GM21367 (cell line): ENCODE results near the gene GATA5.

ENCODE experiments used
- ATAC-seq: cut with Tn5 transposase; IDR thresholded peaks from one replicate; pipeline ENCODE4 v1.9.1; 2021; ENCODE audit not compliant: unreplicated experiment

Gene GATA5

DNA sequence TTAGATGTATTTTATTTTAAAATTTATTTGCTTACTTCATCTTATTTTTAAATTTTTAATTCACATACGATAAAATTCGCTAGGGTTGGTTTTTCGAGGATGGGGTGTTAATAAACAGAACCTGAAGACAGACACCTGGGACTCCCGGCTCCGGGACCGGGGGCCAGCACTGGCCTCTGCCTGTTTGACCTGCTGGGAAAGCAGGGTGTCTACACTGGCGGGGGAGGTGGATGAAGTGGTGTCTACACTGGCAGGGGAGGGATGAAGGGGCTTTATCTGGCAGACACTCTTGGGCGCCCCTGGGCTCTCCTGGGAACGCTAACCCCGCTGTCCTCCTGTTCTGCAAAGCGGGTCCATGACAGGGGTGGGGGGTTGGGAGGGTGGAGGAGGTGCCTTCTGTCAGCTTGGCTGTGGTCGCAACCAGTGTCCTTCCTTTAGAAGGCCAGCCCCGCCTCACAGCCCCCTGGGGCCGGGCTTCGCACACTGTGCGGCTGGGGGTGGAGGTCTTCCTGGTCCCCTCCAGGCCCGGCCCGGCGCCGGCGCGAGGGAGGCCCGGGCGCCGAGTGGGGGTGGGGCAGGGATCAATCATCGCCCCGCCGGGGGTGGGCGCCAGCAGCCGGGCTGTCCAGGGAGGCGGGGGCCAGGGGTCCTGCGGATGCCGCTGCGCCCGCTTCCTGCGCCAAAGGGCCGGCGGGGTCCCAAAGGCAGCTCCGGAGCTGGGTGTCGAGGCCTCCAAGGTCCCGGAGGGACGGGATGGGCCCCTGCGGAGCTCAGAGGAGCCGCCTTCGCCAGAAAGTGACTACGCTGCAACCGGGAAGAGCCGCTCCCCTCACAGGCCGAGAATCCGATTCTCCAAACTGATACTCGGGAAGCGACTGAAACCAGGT is 1.8 kb downstream of the GATA5 start:
- no peak for ATAC-seq

DNA sequence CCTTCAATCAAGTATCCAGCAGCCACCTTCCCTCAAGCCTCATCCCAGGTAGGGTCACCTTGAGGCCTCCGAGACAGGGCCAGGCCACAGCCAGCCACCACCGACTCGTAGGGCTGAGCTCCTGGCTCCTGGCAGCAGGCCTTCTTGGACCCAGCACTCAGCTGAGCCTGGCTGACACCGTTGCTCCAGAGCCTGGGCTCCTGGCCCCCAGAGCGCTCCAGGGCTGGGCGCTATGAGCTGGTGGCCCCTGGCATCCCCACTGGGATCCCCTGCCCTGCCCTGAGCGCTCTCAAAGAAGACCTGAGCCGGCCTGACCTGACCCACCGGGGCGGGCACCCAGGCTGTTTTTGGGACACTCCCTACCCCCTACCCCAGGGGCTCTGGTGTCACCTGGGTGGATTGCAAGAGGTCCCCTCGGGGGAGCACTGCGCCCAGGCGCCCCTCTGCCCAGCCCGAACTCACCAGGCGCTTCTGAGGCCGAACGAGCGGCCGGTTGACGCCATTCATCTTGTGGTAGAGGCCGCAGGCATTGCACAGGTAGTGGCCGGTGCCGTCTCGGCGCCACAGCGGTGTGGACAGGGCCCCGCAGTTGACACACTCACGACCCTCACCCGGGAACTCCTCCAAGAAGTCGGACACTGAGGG is 2.7 kb downstream of the GATA5 start:
- ATAC-seq = no peak

DNA sequence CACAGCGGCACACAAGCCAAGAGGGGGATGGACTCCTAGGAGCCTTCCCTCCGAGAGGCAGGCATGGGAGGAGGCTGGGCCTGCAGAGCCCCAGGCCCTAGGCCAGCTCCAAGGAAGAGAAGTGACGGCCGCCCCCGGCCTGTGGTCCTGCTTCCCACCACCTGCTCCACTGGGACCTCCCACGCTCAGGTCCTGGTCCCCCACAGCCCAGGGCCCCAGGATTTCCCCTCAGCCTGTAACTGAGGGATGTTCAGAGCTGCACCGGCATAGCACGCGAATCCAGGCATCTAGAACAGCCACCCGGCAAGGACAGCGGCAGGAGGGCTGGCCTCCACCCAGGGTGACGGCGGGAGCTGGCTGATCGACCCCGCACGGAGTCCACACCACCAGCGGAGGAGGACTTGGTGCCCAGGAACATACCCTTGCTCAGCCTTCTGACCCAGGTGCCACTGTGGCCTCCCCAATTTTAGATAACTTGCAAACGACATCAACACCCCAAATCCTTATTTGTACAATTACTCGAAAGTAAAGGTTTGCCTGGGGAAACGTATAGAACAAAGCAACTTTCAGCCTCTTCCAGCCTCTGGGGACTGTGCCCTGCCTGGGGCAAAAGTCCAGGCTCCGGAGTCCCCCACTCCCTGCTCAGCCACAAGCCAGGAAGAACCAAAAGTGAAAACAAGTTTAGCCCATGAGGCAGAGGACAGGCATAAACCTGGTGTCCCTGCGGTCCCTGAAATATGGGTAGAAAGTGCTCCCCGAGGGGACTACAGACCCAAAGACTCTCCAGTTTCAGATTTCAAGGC is 3.5 kb downstream of the GATA5 start:
- no peak for ATAC-seq

DNA sequence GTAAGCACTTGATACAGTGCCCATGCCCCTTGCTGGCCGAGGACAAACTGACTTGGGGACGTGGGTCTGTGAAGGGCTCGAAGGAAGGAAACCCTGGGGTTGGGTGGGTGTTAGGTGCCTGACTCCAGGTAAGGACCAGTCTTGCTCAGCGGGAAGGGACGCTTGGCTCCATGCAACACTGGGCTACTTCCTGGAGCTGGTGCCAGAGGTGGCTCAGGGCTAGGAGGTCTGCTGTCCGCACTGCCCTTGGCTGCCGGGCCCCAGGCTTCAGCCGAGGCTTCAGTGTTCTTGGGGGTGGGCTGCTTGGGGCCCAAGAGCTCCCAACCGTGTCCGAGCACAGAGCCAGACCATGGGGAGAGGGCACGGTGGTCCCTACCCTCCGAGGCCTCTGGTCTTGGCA is 5.3 kb downstream of the GATA5 start:
- no peak for ATAC-seq

DNA sequence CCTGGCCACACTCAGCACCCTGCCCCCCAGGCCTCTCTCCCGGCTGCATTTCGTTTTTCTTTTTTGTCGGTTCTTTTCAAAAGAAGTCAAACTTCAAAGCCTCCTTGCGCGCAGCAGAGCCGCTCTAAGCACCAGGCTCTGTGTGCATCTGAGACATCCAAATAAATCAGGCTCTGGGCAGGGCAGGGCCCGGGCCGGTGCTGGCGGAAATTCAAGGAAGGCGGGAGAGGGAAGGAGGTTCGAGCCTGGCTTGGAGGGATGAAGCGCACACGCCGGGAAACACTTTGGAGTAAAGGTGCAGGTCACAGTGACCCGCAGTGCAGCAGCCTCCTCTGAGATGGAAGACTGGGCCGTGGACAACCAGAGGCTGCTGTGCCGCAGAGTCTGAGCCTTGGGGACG is 5.8 kb downstream of the GATA5 start:
- no peak for ATAC-seq

DNA sequence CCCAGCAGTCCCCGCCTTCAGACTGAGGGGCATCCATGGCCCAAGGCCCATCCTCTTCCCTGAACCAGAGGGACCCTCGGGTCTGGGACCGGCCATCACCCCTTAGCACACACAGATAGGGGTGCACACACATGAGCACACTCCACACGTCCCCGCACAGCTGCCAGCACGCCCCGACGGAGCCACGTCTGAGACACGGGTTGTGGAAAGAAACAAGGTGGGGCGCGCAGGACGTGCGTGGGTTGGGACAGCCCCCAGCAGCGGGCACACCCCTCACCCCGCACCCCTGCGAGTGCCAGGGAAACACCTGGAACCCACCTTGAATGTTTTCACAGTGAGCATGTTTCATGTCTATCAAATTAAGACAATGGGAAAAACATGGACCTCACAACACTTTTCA is 6.4 kb downstream of the GATA5 start:
- no peak for ATAC-seq

DNA sequence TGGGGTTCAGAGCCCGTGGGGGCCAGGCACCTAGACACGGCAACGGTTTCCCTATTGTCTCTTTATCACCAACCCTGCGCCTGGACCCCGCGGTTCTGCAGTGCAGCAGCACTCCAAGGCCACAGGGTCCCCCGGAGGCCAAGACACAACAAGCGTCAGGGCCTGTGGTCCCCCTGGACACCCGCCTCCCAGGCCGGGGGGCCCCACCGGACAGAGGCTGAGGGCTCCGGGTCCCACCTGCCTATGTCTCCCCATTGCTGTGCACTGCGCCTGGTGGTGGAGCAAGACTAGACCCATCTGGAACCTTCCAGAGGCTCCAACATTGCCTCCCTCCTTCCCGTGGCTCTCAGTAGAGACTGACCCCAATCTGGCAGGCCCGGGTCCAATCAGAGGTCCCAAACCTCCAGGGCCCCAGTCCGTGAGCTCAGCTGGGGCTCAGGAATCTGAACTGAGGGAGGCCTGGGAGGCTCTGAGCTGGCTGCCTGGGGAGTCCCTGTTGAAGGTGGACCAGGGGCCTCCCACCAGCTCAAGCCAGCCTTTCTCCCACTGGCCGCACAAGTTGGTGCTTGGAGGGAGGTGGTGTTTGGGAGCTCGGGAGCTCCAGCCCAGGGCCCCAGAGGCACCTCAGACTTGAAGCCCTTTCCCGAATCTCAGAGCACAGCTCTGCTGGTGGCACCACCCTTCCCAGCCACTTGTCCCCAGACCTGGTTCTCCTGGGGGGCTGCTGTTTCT is 8.8 kb downstream of the GATA5 start:
- ATAC-seq = no peak

DNA sequence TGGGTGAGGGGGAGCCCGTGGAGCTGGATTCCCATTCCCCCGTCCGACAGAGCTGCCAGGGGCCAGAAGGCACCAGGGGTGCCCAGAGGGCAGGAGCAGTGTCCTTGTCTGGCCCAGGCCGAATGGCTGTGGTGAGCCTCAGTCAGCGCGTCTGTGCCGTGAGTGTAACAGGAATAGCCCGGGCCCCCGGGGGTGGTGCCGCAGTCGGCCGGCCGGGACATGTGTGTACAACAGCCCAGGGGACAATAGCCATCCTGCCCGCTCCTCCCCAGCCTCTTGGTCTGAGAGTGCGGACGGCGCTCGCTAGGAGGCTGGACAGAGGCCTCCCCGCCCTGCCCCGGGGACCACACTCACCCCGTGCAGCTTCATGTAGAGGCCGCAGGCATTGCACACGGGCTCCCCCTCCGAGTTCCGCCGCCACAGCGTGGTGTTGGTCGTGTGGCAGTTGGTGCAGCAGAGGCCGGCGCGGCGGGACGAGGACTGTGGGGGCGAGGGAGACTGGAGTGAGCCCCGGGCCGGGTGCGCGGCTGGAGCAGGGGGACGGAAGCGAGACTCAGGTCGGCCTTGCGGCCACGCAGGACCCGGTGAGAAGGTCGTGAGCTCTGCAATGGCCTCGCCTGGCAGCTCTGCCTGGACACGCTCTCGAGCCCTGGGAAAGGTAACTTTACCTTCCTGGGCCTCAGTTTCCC is 9.6 kb downstream of the GATA5 start:
- ATAC-seq = no peak

DNA sequence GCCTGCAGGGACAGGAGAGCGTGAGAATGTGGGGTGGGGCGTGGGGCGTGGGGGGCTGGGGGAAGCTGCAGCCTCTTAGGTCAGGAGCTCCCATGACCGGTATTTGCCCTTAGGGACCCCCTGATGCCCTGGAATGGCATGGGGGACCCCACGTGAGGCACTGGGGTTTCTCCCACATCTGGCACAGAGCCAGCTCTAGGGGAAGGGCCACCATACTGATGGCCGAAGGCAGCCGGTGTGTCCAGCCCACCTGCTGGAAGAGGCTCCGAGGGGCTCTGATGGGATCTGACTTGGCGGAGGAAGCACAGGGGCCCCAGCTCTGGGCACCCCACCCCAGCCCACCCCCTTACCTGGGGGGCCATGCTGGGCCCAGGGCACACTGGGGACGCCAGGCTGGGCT is 10.8 kb downstream of the GATA5 start:
- ATAC-seq = no peak

DNA sequence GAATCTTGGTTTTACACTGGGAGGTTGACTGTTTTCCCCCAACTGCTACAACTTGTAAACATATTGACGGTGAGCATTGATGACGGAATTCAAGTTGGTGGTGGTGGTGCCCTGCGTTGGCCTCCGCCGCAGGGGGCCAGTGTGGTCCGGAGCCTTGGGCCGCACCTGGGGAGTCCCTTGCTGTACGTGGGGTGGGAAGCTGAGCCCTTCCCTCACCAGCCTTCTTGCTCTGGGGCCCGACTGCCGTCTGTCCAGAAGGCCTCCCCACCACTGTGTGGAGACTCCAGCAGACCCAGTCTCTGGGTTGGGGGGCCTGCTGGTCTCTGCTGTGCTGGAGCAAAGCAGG is 11.4 kb downstream of the GATA5 start:
- no peak for ATAC-seq

DNA sequence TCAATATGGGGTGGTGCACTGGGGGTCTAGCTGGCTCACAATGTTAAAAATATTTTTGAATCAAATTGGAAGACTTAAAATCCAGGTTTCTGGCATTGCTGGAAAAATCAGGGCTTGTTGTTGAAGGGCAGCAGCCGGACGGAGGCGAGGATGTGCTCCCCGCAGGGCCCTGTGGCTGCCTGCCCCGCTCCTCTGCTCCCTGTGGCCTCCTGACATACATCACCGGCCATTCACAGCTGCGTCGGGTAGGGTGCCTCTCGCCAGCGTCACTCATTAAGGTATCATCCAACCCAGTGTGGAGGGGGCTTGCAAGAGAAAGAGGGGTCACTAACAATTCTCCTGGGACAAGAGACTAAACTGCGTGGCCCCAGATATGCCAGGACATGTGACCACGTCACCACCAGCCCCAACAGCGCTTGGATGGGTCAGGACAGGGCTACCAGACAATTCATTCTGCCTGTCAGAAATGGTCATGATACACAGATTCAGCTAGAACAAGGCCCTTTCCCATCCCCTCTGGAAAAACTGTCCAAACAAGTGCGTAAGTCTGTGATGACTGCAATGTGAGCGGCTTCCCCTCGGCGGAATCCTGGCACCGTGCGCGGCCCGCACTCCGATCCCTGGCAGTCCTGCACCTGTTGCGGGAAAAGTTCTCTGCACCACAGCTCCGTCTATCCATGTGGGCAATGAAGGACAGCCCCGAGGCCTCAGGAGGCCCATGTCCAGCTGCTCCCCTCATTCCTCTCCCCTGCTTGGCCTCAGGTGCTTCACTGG is 12.0 kb downstream of the GATA5 start:
- ATAC-seq = no peak

DNA sequence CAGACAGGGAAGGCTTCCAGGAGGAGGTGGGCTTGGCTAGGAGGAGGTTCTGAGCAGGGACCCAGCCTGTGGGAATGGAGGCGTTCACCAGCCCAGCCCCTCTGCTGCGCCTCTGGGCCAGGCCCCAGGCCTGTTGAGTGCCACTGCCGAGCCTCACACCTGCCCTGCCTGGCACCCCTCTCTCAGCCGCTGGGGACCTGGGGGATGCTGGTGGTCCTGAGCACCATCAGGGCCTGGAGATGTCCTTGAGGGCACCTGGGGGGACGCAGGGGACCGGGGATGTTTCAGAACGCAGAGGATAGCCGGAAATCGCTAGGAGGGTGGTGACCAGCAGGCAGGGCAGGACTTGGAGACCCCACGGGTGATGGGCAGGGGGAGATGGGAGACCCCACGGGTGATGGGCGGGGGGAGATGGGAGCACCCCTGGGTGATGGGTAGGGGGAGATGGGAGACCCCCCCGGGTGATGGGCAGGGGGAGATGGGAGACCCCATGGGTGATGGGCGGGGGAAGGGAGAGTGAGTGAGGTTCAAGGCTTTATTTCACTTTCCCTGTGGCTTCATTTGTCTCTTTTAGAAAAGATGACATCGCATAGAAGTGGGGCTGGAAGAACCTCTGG is 12.7 kb downstream of the GATA5 start:
- no peak for ATAC-seq

DNA sequence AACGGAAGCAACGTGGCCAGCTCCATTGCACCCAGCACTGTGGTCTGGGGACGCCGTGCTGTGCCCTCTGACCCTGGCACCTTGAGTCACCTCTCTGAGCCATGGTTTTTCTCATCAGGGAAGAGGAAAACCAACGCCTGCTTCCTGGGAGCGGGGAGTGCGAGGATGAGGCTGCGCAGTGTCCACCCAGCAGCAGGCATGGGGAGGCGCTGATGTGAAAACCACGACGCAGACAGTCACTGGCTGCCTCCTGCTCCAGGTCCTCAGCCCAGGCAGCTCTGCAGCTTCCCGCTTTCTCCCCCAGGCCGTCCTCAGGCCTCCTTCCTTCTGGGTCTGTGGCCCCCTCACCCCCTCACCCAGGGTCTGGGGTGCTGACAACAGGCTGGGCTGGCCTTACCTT is 14.0 kb downstream of the GATA5 start:
- no peak for ATAC-seq

DNA sequence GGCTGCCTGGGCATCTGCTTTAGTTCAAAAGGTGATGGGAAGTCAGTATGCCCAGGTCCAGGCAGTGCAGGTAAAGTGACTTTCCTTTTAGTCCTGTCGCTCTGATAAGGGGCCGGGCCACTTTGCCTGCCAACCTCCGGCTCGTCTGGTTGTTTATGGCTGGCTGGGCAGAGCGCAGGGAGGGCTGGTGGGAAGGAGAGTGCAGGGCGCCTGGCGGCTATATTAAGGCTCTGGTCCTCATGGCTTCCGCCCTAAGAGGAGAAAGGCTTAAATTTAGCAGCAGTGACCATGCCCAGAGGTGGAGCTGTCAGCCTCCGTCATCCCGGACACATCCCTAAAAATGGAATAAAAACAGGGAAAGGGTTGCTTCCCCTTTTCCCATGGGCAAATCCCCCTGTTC is 14.6 kb downstream of the GATA5 start:
- no peak for ATAC-seq

DNA sequence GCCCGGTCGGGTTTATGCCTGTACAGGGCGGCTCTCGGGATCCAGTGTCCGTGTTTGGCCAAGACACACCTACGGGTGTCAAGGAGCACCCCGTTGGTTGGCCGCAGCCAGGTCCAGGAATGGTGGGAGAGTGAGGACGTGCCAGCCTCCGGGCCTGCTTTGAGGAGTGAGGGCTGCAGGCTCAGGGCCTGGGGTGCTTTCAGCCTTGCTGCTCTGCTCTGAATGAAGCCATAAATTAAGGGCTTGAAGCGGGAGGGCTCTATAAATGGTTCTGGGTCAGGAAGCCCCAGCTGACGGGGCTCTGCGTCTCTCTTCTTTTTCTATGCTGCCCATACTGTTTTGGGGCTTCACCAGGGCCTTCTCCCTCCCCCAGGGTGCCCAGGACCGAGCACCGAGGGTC is 15.1 kb downstream of the GATA5 start:
- no peak for ATAC-seq

DNA sequence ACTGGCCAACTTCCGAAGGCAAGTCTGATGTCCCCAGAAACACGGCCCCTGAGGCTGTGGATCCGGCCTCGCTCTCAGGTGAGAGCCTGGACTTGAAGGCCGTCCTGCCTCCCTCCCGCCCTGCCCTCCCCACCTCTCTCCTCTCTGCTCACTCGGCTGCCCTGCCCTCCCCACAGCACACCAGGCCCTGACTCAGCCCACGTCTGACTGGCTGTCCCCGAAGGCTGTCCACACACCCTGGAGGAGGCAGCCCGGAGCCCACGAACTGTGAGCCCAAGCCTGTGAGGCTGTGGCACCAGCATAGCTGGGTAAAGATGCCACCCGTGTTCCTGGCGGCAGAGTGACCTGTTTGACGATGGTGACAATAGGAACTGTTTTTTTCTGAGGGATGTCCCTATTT is 16.3 kb downstream of the GATA5 start:
- no peak for ATAC-seq

DNA sequence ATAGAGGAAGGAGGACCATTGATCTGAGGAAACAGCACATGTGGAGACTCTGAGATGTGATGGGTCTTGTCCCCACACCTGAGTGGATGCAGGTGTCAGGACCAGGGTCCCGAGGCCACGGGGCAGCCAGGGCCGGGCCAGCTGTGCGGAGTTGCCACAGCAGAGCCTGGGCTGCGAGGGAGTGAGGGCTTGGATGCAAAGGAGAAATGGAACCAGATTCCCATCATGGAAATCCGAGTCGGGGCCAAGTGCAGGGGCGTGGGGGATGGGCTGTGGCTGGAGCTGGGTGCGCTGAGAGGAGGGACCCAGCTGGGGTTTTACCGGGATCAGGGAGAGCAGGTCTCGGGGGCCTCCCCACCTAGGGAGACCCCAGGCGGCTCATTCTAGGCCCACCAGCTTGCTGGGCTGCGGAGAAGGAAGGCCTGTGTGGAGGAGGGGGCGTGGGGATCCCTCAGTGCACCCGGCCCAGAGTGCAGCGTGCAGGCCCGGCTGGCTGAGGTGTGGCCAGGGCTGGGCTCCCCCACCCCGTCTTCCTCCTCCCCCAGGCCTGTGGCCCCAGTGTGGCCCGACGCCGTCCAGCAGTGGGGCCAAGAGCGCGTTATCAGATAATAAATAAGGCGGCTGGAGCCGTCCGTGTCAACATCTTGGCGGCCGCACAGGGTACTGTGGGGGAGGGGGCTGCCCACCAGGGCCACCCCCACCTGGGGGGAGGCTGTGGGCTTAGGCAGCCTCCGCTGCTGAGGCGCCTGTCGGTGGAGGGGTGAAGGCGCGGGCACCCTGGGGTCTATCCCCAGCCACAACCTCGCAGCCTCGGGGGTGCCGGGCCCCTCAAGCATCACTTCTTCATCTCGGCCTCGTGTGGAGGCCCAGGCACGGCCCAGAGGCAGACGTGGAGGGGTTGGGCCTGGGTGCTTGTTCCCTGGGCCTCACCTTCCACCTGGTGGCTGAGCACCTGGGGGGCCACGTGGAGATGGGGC is 17.2 kb downstream of the GATA5 start:
- ATAC-seq = no peak

DNA sequence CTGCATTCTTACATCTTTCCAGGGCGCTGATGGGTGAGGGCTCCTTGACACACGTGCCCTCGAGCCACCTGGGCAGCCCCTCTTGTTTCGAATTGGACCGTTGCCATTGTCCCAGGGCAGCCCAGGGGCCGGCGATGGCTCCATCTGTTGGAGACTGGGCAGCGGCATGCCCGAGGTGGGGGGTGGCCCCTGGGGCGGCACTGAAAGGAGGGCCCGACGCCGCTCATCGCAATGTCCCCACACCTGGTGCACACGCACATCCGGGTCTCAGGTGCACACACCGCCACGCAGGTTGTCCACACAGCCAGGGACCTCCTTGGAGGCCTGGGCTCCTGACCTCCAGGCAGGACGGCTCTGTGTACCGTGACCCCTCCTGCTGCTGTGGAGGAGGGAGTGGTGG is 18.0 kb downstream of the GATA5 start:
- no peak for ATAC-seq
